Lower leg skin (tissue), 4 donors: Measurements from ENCODE around the gene JUNB. TPM values are rescaled to one million over a fixed set of nuclear protein-coding genes. Genes with fewer than 3 reads are reported as not detected.

Experiments
- DNase-seq, 2 donors: peaks; one replicate each; pipeline ENCODE4 v3.0.0-alpha.2; 2019; ENCODE audit warnings: low spot score in 2 of 2
- H3K4me3 ChIP-seq: fragments of 200-600 bp; sonication (generic); 2 replicates; pipeline ENCODE4 v1.5.1; 2017; ENCODE audit warnings: mild to moderate bottlenecking, low read depth; ENCODE audit not compliant: poor library complexity, severe bottlenecking
- POLR2A ChIP-seq, 2 donors: fragments of 450-650 bp; IDR thresholded peaks; one replicate each; pipeline ENCODE4 v1.6.1; 2016 to 2017; ENCODE audit warnings: antibody characterized with exemption in 2 of 2, mild to moderate bottlenecking in 1 of 2, moderate library complexity in 1 of 2
- WGBS, 2 donors: methylation state at CpG; one replicate each; pipeline ENCODE4 v1.1.5; 2018; 5-methylcytosine and 5-hydroxymethylcytosine counted together
- intact Hi-C: fragments of 100-400 bp; cut with DNase I; formaldehyde crosslinking; loops from one replicate; pipeline ENCODE4 v1.15.0; 2023; ENCODE audit warnings: low total_unique reads
- total RNA-seq, 4 donors: library from RNA; depleted of rRNA; stranded (reverse); fragments of >200 nt; gene quantifications; one replicate each; pipeline ENCODE4 v1.1.0, GENCODE V29; 2016
- TF ChIP-seq, protein P1 (sequence below), 3 donors: fragments of 450-650 bp; IDR thresholded peaks; one replicate each; pipeline ENCODE4 v1.5.1; 2016; ENCODE audit warnings: antibody characterized with exemption in 3 of 3, mild to moderate bottlenecking in 3 of 3, moderate library complexity in 2 of 3

The JUNB gene
- total RNA-seq: 1,000 to 10,000 TPM in 1 of 4 donors, 100 to 1,000 TPM in 3; 608 to 1,091 (median 870) TPM

DNA sequence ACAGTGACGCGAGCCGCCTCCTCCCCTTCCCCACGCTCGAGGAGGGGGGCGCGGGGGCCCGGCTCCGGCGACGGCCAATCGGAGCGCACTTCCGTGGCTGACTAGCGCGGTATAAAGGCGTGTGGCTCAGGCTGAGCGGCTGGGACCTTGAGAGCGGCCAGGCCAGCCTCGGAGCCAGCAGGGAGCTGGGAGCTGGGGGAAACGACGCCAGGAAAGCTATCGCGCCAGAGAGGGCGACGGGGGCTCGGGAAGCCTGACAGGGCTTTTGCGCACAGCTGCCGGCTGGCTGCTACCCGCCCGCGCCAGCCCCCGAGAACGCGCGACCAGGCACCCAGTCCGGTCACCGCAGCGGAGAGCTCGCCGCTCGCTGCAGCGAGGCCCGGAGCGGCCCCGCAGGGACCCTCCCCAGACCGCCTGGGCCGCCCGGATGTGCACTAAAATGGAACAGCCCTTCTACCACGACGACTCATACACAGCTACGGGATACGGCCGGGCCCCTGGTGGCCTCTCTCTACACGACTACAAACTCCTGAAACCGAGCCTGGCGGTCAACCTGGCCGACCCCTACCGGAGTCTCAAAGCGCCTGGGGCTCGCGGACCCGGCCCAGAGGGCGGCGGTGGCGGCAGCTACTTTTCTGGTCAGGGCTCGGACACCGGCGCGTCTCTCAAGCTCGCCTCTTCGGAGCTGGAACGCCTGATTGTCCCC, at the start of gene JUNB:
TSS of gene JUNB (plus strand) at position 142 of the 706 bp plus-strand sequence. CDS start at position 428, 286 bp downstream.
- TF ChIP-seq, protein P1, sequence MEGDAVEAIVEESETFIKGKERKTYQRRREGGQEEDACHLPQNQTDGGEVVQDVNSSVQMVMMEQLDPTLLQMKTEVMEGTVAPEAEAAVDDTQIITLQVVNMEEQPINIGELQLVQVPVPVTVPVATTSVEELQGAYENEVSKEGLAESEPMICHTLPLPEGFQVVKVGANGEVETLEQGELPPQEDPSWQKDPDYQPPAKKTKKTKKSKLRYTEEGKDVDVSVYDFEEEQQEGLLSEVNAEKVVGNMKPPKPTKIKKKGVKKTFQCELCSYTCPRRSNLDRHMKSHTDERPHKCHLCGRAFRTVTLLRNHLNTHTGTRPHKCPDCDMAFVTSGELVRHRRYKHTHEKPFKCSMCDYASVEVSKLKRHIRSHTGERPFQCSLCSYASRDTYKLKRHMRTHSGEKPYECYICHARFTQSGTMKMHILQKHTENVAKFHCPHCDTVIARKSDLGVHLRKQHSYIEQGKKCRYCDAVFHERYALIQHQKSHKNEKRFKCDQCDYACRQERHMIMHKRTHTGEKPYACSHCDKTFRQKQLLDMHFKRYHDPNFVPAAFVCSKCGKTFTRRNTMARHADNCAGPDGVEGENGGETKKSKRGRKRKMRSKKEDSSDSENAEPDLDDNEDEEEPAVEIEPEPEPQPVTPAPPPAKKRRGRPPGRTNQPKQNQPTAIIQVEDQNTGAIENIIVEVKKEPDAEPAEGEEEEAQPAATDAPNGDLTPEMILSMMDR (IDR thresholded peaks at IDR 0.05): no peak
- peak in 1 of 2 donors; percentile 100 for TF ChIP-seq POLR2A (IDR thresholded peaks at IDR 0.05)
- H3K4me3 ChIP-seq: peak within 1 kb of the TSS; percentile 85
- WGBS, 2 donors: 0 to 1% methylated on average over 37 to 54 of the region's 73 CpGs
- intact Hi-C loops: no loop called here
- DNase-seq: peak; percentile 95 to 100

GRCh38 chr19:12745166-12745897, 46.0 kb upstream of the JUNB start:
- TF ChIP-seq POLR2A (IDR thresholded peaks at IDR 0.05): no peak
- TF ChIP-seq, protein P1 (IDR thresholded peaks at IDR 0.05): no peak

DNA sequence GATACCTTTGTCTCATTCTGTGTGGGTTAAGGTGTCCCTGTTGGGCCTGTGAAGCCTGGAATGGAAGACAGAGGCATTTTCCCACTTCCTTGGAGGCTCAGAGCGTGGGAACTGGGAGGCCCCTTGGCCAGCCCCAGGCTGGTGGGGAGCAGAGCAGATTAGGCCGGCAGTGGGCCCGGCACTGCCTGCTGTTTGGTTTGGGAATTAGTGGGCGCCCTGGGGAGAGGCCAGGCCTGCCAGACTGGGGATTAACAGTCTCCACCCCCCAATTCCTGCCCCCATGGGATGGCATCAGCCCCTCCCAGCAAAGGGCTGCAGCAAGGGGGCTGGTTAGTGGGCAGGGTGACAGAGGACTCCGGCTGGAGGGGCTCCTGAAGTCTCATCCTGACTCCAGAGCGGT, 42.8 kb upstream of the JUNB start:
- no peak overlapping the region for H3K4me3 ChIP-seq
- DNase-seq: no peak
- WGBS, 2 donors: 71 to 86% methylated on average over 5 of the region's 6 CpGs
- intact Hi-C loops: no loop called here
- TF ChIP-seq POLR2A (IDR thresholded peaks at IDR 0.05): no peak
- TF ChIP-seq, protein P1 (IDR thresholded peaks at IDR 0.05): no peak

More at GRCh38 chr19:12745166-12745897, 46.0 kb upstream of the JUNB start:
- WGBS, 2 donors: 76 to 79% methylated on average over 15 to 22 of the region's 22 CpGs
- intact Hi-C loops: no loop called here
- no peak for DNase-seq
- no peak overlapping the region for H3K4me3 ChIP-seq

GRCh38 chr19:12749938-12750521, 41.3 kb upstream of the JUNB start:
- H3K4me3 ChIP-seq: no peak overlapping the region
- WGBS, 2 donors: 17 to 24% methylated on average over 16 to 24 of the region's 24 CpGs
- intact Hi-C loops: no loop called here
- TF ChIP-seq POLR2A (IDR thresholded peaks at IDR 0.05): no peak
- TF ChIP-seq, protein P1 (IDR thresholded peaks at IDR 0.05): no peak
- no peak for DNase-seq

DNA sequence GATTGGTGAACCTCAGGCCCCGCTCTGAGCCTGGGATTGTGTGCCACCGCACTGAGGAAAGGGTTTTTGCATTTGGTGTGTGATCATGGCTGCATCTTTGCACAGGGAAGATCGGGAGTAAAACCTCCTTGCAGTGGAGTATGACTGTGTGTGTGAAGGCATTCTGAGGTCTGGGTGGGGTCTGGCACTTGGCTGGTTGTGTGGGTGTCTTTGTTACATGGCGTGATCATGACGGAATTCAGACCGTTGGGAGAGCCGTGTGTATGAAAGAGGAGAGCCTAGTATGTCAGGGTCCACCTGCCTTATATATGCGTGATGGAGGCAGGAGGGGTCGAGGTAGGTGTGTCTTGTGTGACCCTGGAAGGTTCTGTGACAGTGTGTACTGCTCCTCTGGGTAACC, 40.4 kb upstream of the JUNB start:
- TF ChIP-seq, protein P1 (IDR thresholded peaks at IDR 0.05): no peak
- no peak for TF ChIP-seq POLR2A (IDR thresholded peaks at IDR 0.05)
- intact Hi-C loops: no loop called here
- no peak for DNase-seq
- no peak overlapping the region for H3K4me3 ChIP-seq
- WGBS, 2 donors: 51 to 55% methylated on average over 9 of the region's 9 CpGs
